WTC11 (cell line): ENCODE results near the gene MUC3A. TPM values are rescaled to one million over a fixed set of nuclear protein-coding genes. Genes with fewer than 3 reads are reported as not detected.

ENCODE experiments used
- ATAC-seq: fragments of 200-7000 bp; cut with Tn5 transposase; 2 replicates; pipeline ENCODE4 v1.10.0; 2021; ENCODE audit warnings: mild to moderate bottlenecking, moderate library complexity
- CTCF ChIA-PET: fragments of 300-600 bp; sonication (Branson Sonifier 250); formaldehyde crosslinking; loops from one replicate; lab custom pipeline; 2021; ENCODE audit warnings: antibody characterized with exemption; lab: Charles Lee
- POLR2A ChIA-PET: fragments of 350-600 bp; sonication (Branson Sonifier 250); formaldehyde crosslinking; loops from one replicate; lab custom pipeline; 2021; ENCODE audit warnings: antibody characterized with exemption; lab: Charles Lee
- DNase-seq: peaks from one replicate; pipeline ENCODE4 v3.0.0; 2021; ENCODE audit warnings: low spot score
- H3K27ac Mint-ChIP-seq: 2 replicates; pipeline ENCODE4 v1.8.0; 2021; ENCODE audit warnings: mixed read lengths
- H3K27me3 Mint-ChIP-seq: 2 replicates; pipeline ENCODE4 v1.8.0; 2021; ENCODE audit warnings: low read depth, mild to moderate bottlenecking, moderate library complexity, mixed read lengths
- H3K36me3 Mint-ChIP-seq: 2 replicates; pipeline ENCODE4 v1.8.0; 2021; ENCODE audit warnings: mixed read lengths
- H3K4me1 Mint-ChIP-seq: 2 replicates; pipeline ENCODE4 v1.8.0; 2022; ENCODE audit warnings: mixed read lengths
- H3K4me3 Mint-ChIP-seq: 2 replicates; pipeline ENCODE4 v1.8.0; 2021; ENCODE audit warnings: mild to moderate bottlenecking, moderate library complexity, mixed read lengths
- H3K9me3 Mint-ChIP-seq: 2 replicates; pipeline ENCODE4 v1.8.0; 2021; ENCODE audit warnings: mixed read lengths
- AFF4 ChIP-seq: sonication (generic); formaldehyde crosslinking; IDR thresholded peaks from 2 replicates; pipeline ENCODE4 v1.8.1; 2023; ENCODE audit warnings: mild to moderate bottlenecking, missing genetic modification reagents, borderline replicate concordance
- CBFB ChIP-seq: sonication (generic); formaldehyde crosslinking; IDR thresholded peaks from 2 replicates; pipeline ENCODE4 v1.8.1; 2022; ENCODE audit warnings: mild to moderate bottlenecking, low read depth, missing genetic modification reagents
- CREB1 ChIP-seq: sonication (generic); formaldehyde crosslinking; IDR thresholded peaks from 2 replicates; pipeline ENCODE4 v1.8.0; 2023; ENCODE audit warnings: mild to moderate bottlenecking, missing genetic modification reagents
- ESRRA ChIP-seq: sonication (generic); formaldehyde crosslinking; IDR thresholded peaks from 2 replicates; pipeline ENCODE4 v1.8.1; 2022; ENCODE audit warnings: mild to moderate bottlenecking, missing genetic modification reagents, borderline replicate concordance
- ETV6 ChIP-seq: sonication (generic); formaldehyde crosslinking; IDR thresholded peaks from 2 replicates; pipeline ENCODE4 v1.8.1; 2022; ENCODE audit warnings: mild to moderate bottlenecking, missing genetic modification reagents
- FOXK1 ChIP-seq: sonication (generic); formaldehyde crosslinking; IDR thresholded peaks from 2 replicates; pipeline ENCODE4 v1.8.0; 2022; ENCODE audit warnings: mild to moderate bottlenecking, moderate library complexity, missing genetic modification reagents
- FOXP1 ChIP-seq: sonication (generic); formaldehyde crosslinking; IDR thresholded peaks from 2 replicates; pipeline ENCODE4 v1.8.0; 2022; ENCODE audit warnings: missing genetic modification reagents, mild to moderate bottlenecking, moderate library complexity, borderline replicate concordance
- IRF1 ChIP-seq: sonication (generic); formaldehyde crosslinking; IDR thresholded peaks from 2 replicates; pipeline ENCODE4 v1.8.0; 2023; ENCODE audit warnings: missing genetic modification reagents
- IRF2 ChIP-seq: sonication (generic); formaldehyde crosslinking; IDR thresholded peaks from 2 replicates; pipeline ENCODE4 v1.8.0; 2022; ENCODE audit warnings: low read depth, missing genetic modification reagents, borderline replicate concordance
- MYBL2 ChIP-seq: sonication (generic); formaldehyde crosslinking; IDR thresholded peaks from 2 replicates; pipeline ENCODE4 v1.8.1; 2023; ENCODE audit warnings: mild to moderate bottlenecking, moderate library complexity, missing genetic modification reagents
- NFE2L1 ChIP-seq: sonication (generic); formaldehyde crosslinking; IDR thresholded peaks from 2 replicates; pipeline ENCODE4 v1.8.1; 2023; ENCODE audit warnings: missing genetic modification reagents
- NFYB ChIP-seq: sonication (generic); formaldehyde crosslinking; conservative IDR thresholded peaks from 2 replicates; pipeline ENCODE4 v1.8.0; 2022; ENCODE audit warnings: low read depth, missing genetic modification reagents
- OVOL2 ChIP-seq: fragments of 250-450 bp; sonication (Bioruptor Pico); IDR thresholded peaks from 2 replicates; pipeline ENCODE4 v1.9.0; 2021; ENCODE audit warnings: mild to moderate bottlenecking, borderline replicate concordance
- SMAD3 ChIP-seq: sonication (generic); formaldehyde crosslinking; IDR thresholded peaks from 2 replicates; pipeline ENCODE4 v1.8.0; 2022; ENCODE audit warnings: missing genetic modification reagents, mild to moderate bottlenecking, borderline replicate concordance
- SMAD4 ChIP-seq: sonication (generic); formaldehyde crosslinking; IDR thresholded peaks from 2 replicates; pipeline ENCODE4 v1.8.0; 2022; ENCODE audit warnings: mild to moderate bottlenecking, missing genetic modification reagents
- SP1 ChIP-seq: sonication (generic); formaldehyde crosslinking; conservative IDR thresholded peaks from 2 replicates; pipeline ENCODE4 v1.8.1; 2022; ENCODE audit warnings: missing genetic modification reagents
- TEAD1 ChIP-seq: sonication (generic); formaldehyde crosslinking; IDR thresholded peaks from 2 replicates; pipeline ENCODE4 v1.8.0; 2022; ENCODE audit warnings: mild to moderate bottlenecking, missing genetic modification reagents
- USF1 ChIP-seq: sonication (generic); formaldehyde crosslinking; IDR thresholded peaks from 2 replicates; pipeline ENCODE4 v1.8.0; 2022; ENCODE audit warnings: mild to moderate bottlenecking, missing genetic modification reagents
- ZNF121 ChIP-seq: sonication (generic); formaldehyde crosslinking; IDR thresholded peaks from 2 replicates; pipeline ENCODE4 v1.8.0; 2023; ENCODE audit warnings: missing genetic modification reagents
- ZNF138 ChIP-seq: sonication (generic); formaldehyde crosslinking; conservative IDR thresholded peaks from 2 replicates; pipeline ENCODE4 v1.8.1; 2022; ENCODE audit warnings: mild to moderate bottlenecking, moderate library complexity, missing genetic modification reagents
- ZNF219 ChIP-seq: sonication (generic); formaldehyde crosslinking; IDR thresholded peaks from 2 replicates; pipeline ENCODE4 v1.8.0; 2023; ENCODE audit warnings: missing genetic modification reagents, mild to moderate bottlenecking, borderline replicate concordance
- ZNF232 ChIP-seq: sonication (generic); formaldehyde crosslinking; IDR thresholded peaks from 2 replicates; pipeline ENCODE4 v1.8.0; 2022; ENCODE audit warnings: mild to moderate bottlenecking, missing genetic modification reagents
- ZNF281 ChIP-seq: sonication (generic); formaldehyde crosslinking; IDR thresholded peaks from 2 replicates; pipeline ENCODE4 v1.8.0; 2023; ENCODE audit warnings: mild to moderate bottlenecking, missing genetic modification reagents
- ZNF416 ChIP-seq: fragments of 250-450 bp; sonication (Bioruptor Pico); IDR thresholded peaks from 2 replicates; pipeline ENCODE4 v1.9.0; 2021; ENCODE audit warnings: mild to moderate bottlenecking, inconsistent platforms
- ZNF423 ChIP-seq: fragments of 250-450 bp; sonication (Bioruptor Pico); IDR thresholded peaks from 2 replicates; pipeline ENCODE4 v2.1.2; 2022; ENCODE audit warnings: mild to moderate bottlenecking, moderate library complexity
- total RNA-seq: library from RNA; stranded (reverse); gene quantifications from 3 replicates; pipeline ENCODE4 v1.2.3, GENCODE V29; 2021

Gene MUC3A
- total RNA-seq, 1 experiment from 2014 or later, result 50.6 TPM

- no peaks in the 10 kb centered on the region for H3K27me3 Mint-ChIP-seq
- ATAC-seq (peak; percentile 84), DNase-seq (peak; percentile 87)
- H3K36me3 Mint-ChIP-seq, result no peaks in the 10 kb centered on the region
- no peak overlapping the region for H3K27ac Mint-ChIP-seq
- ChIA-PET CTCF (interaction anchor here (0.6 to 3.6 kb wide), 23 partner anchors 9 to 374 kb away, joined by 3 to 30 read pairs (median 4); partner anchors contain the start of genes ACHE, MUC17, POP7 and SRRT), POLR2A (interaction anchor here (2.3 kb wide), 1 partner anchor 15 kb away, joined by 12 read pairs; no protein-coding TSS in a partner anchor)
- no peaks in the 10 kb centered on the region for H3K9me3 Mint-ChIP-seq
- peaks cover 26% of the 10 kb centered on the region for H3K4me1 Mint-ChIP-seq
- no peak overlapping the region for H3K4me3 Mint-ChIP-seq
- TF ChIP-seq ZNF219 (CRISPR knock-in tag) (no peak), CBFB (peak; percentile 80; the same call in 1 of the 2 replicates), ESRRA (no peak), CREB1 (CRISPR knock-in tag) (no peak), SMAD3 (CRISPR knock-in tag) (0 out of 2 replicates have a peak, but pooled peaks have one; percentile 70), OVOL2 (CRISPR knock-in tag) (no peak), AFF4 (peak; percentile 91; the same call in 1 of the 2 replicates), NFE2L1 (peak; percentile 9; the same call in 1 of the 2 replicates), ZNF281 (CRISPR knock-in tag) (peak; percentile 99), ZNF423 (CRISPR knock-in tag) (peak; percentile 95), TEAD1 (CRISPR knock-in tag) (peak; percentile 57; the same call in 1 of the 2 replicates), FOXP1 (CRISPR knock-in tag) (no peak; the same call in 1 of the 2 replicates), ZNF138 (no peak; the same call in 1 of the 2 replicates), ZNF232 (0 out of 2 replicates have a peak, but pooled peaks have one; percentile 35), FOXK1 (CRISPR knock-in tag) (peak; percentile 64; the same call in 1 of the 2 replicates), IRF1 (CRISPR knock-in tag) (no peak), SMAD4 (CRISPR knock-in tag) (peak; percentile 69; the same call in 1 of the 2 replicates), ZNF416 (CRISPR knock-in tag) (0 out of 2 replicates have a peak, but pooled peaks have one; percentile 58), SP1 (peak; percentile 76), ETV6 (CRISPR knock-in tag) (peak; percentile 87), MYBL2 (0 out of 2 replicates have a peak, but pooled peaks have one; percentile 48), ZNF121 (CRISPR knock-in tag) (peak; percentile 90), NFYB (CRISPR knock-in tag) (no peak), IRF2 (CRISPR knock-in tag) (no peak), USF1 (CRISPR knock-in tag) (no peak)
- TF ChIP-seq, all 79 proteins: peak for 15
Observed at GRCh38 chr7:100951172-100951571, 1.8 kb downstream of the MUC3A start.
